HT-29 (cell line): ENCODE data around the gene UBN1. TPM values are rescaled to one million over a fixed set of nuclear protein-coding genes. Genes with fewer than 3 reads are reported as not detected.
"Not testable (repeated sequence)": the region's sequence is repeated elsewhere in the genome, so short reads cannot be mapped to it uniquely, and the experiment has no call there.

ENCODE experiments used
- DNase-seq: peaks from one replicate; pipeline ENCODE4 v3.0.0-alpha.2; 2015; ENCODE audit warnings: low spot score
- total RNA-seq: library from RNA; depleted of rRNA; stranded (reverse); fragments of >200 nt; shearing (Covaris generic); gene quantifications from 2 replicates; pipeline ENCODE4 v1.2.3, GENCODE V29; 2014

Gene UBN1
- total RNA-seq, 1 experiment from 2014 or later, result 35.1 TPM

GRCh38 chr16:4884972-4885874 is 37.9 kb downstream of the UBN1 start:
- DNase-seq, result no peak

DNA sequence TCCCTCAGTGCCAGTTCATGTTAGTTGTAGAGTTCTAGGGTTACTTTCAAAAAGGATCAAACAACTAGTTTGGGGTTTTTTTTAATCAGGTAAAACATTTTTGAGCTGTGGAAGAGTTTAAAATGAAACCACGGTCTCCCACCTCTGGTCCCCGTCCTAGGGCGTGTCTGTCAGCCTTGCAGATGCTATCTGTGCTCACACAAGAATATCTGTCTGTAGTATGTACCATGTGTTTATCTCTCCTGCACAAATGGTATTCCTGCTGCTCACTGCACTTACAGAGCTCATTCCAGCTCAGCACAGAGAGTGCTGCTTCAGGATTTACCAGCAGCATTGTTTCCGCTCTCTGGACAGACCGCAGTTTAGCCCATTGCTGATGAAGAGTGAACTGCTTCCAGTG is 38.9 kb downstream of the UBN1 start:
- DNase-seq, result no peak

DNA sequence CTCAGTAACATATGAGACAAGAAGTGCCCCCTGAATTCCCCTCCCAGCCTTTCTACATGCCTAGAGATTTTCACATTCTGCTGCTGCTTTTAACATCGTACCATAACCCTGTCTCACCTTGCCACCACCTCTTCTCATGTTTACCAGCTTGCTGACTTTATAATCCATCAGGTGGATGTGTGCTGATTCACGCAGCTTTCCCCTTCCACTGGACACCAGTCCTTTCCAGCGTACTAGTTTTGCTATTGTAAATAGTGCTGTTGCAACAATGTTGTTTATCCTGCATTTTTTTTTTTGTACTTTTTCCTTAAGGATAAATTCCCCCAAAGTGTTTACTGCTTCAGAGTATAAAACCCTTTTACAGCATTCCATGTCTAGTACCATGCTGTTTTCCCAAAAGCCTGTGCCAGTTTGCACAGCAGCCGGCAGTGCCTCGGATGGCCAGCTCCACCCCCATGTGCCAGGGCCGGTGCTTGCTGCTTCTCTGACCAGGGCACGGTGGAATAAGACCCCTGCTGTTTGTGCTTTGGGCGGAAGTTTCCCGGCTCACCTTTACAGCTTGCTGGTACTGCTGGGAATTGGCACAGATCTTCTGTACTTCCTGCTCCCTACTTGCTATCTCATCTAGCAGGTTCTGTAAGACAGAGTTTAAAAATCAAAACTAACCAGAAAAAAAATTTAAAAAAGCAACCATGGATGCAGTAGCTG is 41.3 kb downstream of the UBN1 start:
- no peak for DNase-seq

- no peak for DNase-seq
Observed at GRCh38 chr16:4890026-4890425, 42.7 kb downstream of the UBN1 start.

GRCh38 chr16:4890686-4891085 is 43.4 kb downstream of the UBN1 start:
- no peak for DNase-seq

DNA sequence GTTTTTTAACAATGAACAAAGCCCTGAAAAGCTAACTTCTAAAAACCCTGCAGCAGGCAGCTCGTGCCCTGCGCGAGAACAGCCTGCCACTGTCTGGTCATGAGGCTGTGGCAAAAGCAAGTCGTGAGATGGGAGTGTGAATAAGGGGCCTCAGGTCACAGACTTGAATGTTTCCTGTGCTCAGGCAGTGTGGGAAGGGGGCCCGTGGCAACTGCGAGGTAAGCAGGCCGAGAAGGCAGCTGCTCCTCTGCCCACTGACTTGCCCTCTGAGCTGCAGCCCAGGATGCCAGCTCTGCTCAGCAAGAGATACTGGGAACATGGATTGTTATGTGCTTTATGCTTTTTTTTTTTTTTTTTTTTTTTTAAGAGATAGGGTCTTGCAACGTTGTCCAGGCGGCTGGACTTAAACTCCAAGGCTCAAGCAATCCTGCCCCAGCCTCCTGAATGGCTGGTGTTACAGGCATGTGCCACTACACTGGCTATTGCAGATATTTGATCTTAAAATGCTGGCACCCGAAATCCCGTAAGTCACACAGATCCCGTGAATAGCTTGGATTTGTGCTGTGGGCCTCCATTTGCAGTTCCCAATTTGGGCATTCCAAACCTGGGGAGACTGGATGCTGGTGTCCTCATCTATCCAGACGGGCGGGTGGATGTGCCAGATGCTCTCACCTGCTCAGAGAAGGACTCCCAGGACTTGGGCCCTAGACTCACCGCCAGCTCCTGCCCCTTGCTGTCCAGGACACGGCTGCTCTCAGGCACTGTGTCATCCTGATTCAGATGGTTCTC is 44.0 kb downstream of the UBN1 start:
- no peak for DNase-seq

- no peak for DNase-seq
Observed at GRCh38 chr16:4891886-4892216, 44.6 kb downstream of the UBN1 start.

DNA sequence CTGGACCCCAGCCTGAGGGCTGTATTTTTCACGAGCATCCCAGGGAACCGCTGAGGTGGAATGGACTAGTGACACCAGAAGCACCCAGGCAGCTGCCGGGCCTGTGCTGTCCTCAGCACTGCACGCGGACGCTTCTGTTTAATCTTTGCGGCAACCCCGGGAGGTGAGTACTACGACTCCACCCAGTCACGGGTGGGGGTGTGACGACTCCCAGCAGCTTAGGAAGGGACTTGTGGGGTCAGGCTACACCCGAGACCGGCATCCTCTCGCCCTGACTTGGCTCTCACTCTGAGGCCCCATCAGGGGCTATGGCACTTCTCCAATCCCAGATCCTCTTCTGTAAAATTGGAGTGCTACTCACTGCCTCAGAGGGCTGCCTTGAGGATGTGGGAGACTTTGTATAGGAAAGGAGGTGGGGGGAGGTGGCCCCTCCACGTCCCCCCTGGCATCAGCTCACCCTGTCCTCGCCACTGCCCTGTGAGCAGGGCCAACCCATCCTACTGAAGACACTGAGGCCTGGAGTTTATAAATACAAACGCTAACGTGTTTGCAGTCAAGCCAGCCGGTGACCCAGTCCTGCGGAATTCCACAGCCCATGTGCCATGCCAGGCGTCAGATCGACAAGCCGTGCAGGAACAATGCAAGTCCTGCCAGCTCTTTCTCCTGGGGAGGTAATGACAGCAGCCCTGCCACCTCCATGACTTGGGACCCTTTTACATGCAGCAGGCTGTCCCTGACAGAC is 45.3 kb downstream of the UBN1 start:
- DNase-seq, result no peak

DNA sequence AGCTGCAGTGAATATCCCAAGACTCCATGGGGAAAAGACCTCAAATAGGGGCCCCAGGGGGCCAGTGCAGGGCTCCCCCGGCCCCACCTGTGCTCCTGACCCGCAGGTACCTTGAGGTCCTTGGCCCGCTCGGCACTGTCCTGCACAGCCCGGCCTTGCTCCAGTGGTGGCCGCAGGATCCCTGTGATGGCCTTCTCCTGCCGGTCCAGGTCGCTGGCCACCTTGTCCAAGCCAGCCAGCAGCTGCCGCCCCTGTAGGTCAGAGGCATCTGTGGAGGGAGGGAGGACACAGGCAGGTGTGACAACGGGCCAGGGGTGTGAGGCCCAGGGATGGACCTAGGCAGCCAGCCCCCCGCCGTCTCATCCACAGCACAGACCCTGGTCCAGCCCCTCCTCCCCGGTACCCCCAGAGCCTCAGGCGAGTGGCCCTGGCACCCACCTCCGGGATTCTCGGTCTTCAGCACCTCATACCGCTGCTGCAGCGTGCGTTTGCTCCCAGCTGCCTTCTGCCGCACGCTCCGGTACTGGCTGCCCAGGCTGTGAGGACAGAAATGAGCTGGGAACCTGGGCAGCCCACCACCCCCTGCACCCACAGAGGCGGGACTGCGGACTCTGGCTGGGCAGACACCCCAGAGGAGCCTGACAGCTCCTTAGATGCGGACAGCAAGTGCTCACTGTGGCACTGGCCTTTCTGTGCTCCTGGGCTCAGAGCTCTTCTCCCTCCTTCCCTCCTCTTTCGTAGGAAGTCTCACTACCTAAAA is 46.0 kb downstream of the UBN1 start:
- DNase-seq, result no peak

DNA sequence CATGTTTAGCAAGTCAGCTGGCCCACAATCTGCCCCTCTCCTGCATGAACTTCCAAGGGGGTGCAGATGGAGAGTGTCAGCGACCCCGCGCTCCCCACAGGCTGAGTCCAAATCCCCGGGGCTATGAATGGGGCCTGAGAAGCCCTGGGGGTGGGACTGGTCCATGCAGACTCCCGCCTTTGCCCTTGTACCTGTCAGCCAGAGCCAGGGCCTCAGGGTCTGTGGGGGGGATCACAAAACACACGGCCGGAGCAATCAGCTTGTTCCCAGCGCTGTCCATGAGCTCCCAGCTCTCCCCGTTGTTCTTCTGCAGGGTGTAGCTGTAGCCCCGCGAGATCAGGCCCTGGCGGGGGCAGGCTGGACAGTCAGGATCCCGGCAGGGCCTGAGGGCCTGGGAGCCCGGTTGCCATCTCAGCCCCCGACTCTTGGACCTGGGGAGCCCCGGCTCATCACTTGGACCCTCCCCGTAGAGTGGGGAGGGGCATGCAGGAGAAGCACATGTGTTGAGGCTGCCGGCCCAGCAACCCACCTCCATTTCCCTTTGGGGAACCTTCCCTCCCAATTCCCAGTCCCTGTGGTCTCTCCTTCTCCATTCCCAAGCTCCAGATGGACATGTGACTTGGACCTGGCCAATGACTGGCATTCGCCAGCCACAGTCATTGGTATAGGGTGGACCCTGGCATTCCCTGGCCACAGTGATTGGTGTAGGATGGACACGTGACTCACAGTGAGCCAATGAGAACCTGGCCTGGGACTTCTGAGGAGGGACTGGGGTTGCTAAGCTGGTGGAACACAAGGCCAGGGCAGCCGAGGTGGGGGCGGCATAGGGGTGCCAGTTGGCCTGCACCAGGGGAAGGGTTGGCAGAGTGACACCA is 47.2 kb downstream of the UBN1 start:
- no peak for DNase-seq

DNA sequence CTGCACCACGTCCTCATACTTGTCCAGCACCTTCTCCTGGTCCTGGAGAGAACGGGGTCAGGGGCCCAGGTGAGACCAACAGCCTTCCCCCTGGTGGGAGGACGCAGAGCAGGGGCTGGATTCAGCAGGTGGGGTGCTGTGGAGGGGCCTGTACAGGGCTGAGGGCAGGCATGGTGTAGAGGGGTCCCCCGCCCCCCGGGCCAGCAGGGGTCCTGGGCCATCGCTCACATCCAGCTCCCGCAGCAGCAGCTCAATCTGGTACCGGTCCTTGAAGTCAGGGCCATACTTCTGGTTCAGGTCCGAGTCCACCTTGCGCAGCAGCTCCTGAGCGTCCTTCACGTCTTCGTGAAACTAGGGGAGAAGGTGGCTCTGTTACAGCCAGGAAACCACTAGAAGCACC is 48.1 kb downstream of the UBN1 start:
- DNase-seq, result no peak

DNA sequence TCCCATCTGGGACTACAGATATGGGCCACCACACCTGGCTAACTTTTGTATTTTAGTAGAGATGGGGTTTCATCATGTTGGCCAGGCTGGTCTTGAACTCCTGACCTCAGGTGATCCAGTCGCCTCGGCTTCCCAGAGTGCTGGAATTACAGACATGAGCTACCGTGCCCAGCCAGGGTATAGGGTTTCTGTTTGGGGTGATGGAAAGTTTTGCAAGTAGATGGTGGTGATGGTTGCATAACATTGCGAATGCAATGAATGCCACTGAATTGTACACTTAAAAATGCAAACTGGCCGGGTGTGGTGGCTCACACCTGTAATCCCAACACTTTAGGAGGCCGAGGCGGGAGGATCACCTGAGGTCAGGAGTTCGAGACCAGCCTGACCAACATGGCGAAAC is 49.5 kb downstream of the UBN1 start:
- DNase-seq, result not testable (repeated sequence)

DNA sequence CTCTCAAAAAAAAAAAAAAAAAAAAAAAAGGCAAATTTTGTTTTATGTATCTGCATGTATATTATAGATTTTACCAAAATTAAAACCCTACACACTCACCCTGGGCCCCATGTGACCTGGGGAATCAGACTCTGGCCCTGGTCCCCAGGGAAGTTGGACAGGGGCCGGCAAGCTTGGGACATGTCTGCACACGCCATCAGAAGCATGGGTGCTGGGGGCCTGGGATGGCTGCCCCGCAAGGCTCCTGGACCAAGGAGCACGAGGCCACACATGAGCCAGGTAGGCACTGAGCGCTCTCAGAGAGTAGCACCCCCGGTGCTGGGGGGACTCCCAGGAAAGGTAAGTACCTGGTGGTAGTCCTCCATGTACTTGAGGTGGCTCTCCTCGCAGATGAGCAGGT is 50.0 kb downstream of the UBN1 start:
- no peak for DNase-seq

- DNase-seq, result no peak
Observed at GRCh38 chr16:4898811-4899473, 51.7 kb downstream of the UBN1 start.

GRCh38 chr16:4899474-4899846 is 52.2 kb downstream of the UBN1 start:
- DNase-seq, result no peak

GRCh38 chr16:4900036-4900435 is 52.8 kb downstream of the UBN1 start:
- DNase-seq, result no peak

- DNase-seq, result no peak
Observed at GRCh38 chr16:4900750-4901149, 53.5 kb downstream of the UBN1 start.

GRCh38 chr16:4902038-4902437 is 54.8 kb downstream of the UBN1 start:
- no peak for DNase-seq
